Measurements from ENCODE around the gene CDH24.

The CDH24 gene

DNA sequence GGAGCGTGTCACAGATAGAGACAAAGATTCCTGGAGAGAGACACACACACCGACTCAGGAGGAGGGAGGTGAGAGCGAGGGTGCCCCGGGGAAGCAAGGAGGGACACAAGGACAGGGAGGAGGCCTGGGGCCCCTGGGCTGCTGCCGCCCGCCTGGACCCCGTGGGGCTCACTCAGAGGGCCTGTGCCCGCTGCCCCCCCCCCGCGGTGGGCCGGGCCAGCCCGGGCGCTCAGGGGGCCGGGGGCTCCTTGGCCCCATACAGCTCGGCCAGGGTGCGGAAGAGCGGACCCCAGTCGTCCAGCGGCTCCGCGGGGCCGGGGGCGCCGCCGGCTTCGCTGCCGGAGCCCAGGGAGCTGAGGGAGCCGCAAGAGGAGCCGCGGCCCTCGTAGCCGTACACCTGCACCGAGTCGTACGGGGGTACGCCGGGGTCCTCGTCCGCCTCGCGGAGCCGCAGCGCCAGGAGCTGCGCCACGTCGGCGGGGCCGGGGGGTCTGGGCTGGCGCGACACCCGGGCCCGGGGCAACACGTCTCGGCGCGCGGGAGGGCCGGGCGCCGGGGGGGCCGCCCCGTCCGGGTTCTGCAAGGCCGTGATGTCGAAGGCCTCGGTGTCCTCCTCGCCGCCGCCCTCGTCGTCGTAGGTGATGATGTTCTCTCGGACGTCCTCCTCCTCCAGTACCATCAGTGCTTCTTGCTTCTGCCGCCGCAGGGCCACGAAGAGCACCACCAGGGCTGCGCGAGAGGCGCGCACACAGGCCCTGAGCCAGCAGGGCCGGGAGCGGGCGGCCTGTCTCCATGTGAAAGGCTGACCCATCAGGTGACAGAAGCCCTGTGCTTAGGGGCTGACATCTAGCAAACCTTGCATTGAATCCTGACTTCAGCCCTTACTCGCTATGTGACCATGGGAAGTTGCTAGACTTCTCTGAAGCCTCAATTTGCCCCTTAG is 9.3 kb downstream of the CDH24 start:
- no peaks in the 10 kb centered on the region for H3K27me3 ChIP-seq (ENCODE audit: control insufficient read depth, insufficient read depth, low read length)
- H2AFZ ChIP-seq = no peak overlapping the region
- H3K4me3 ChIP-seq (ENCODE audit: low read depth, low read length) = no peak overlapping the region
- TF ChIP-seq, protein P1, sequence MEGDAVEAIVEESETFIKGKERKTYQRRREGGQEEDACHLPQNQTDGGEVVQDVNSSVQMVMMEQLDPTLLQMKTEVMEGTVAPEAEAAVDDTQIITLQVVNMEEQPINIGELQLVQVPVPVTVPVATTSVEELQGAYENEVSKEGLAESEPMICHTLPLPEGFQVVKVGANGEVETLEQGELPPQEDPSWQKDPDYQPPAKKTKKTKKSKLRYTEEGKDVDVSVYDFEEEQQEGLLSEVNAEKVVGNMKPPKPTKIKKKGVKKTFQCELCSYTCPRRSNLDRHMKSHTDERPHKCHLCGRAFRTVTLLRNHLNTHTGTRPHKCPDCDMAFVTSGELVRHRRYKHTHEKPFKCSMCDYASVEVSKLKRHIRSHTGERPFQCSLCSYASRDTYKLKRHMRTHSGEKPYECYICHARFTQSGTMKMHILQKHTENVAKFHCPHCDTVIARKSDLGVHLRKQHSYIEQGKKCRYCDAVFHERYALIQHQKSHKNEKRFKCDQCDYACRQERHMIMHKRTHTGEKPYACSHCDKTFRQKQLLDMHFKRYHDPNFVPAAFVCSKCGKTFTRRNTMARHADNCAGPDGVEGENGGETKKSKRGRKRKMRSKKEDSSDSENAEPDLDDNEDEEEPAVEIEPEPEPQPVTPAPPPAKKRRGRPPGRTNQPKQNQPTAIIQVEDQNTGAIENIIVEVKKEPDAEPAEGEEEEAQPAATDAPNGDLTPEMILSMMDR (IDR thresholded peaks at IDR 0.05) = no peak
- no peaks in the 10 kb centered on the region for H3K79me2 ChIP-seq
- H3K9me3 ChIP-seq (ENCODE audit: control insufficient read depth, low read length) = no peaks in the 10 kb centered on the region
- no peaks in the 10 kb centered on the region for H3K4me1 ChIP-seq
- H3K9ac ChIP-seq = no peak overlapping the region
- no peak overlapping the region for H3K4me2 ChIP-seq (ENCODE audit: low read length)
- no peak overlapping the region for H3K27ac ChIP-seq
- H3K36me3 ChIP-seq (ENCODE audit: control insufficient read depth, insufficient read depth, low read length) = no peaks in the 10 kb centered on the region

DNA sequence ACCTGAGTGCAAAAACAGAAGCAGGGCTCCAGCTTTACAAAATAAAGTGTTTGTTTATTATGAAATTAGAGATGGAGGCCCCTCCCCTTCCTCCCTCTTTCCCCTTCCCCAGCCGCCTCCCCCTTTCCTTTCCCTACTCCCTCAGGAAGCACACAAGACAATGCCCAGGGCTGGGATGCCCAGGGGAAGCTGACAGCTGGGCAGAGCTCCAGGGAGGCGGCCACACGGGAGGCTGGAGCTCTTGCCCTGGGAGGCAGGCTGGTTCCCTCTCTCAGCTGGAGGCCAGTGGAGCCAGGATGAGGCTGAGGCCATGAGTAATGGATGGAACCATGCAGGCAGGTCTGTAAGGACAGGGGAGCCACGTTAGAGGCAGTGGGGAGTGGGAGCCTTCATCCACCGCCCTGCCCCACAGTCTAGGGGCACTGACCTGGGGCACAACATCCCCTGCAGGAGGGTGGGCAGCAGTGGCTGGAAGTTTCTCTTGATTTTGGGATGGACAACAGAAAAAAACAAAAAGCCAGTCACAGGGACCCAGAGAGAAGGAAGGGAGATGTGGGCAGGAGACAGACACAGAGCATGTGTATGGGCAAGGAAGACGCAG is 10.2 kb downstream of the CDH24 start:
- H3K27ac ChIP-seq = no peak overlapping the region
- no peaks in the 10 kb centered on the region for H3K27me3 ChIP-seq (ENCODE audit: control insufficient read depth, insufficient read depth, low read length)
- H3K4me3 ChIP-seq (ENCODE audit: low read depth, low read length) = no peak overlapping the region
- TF ChIP-seq, protein P1 (IDR thresholded peaks at IDR 0.05) = no peak
- H3K79me2 ChIP-seq = no peaks in the 10 kb centered on the region
- H3K9ac ChIP-seq = no peak overlapping the region
- no peaks in the 10 kb centered on the region for H3K4me1 ChIP-seq
- no peaks in the 10 kb centered on the region for H3K36me3 ChIP-seq (ENCODE audit: control insufficient read depth, insufficient read depth, low read length)
- no peak overlapping the region for H3K4me2 ChIP-seq (ENCODE audit: low read length)
- no peak overlapping the region for H2AFZ ChIP-seq
- no peaks in the 10 kb centered on the region for H3K9me3 ChIP-seq (ENCODE audit: control insufficient read depth, low read length)

DNA sequence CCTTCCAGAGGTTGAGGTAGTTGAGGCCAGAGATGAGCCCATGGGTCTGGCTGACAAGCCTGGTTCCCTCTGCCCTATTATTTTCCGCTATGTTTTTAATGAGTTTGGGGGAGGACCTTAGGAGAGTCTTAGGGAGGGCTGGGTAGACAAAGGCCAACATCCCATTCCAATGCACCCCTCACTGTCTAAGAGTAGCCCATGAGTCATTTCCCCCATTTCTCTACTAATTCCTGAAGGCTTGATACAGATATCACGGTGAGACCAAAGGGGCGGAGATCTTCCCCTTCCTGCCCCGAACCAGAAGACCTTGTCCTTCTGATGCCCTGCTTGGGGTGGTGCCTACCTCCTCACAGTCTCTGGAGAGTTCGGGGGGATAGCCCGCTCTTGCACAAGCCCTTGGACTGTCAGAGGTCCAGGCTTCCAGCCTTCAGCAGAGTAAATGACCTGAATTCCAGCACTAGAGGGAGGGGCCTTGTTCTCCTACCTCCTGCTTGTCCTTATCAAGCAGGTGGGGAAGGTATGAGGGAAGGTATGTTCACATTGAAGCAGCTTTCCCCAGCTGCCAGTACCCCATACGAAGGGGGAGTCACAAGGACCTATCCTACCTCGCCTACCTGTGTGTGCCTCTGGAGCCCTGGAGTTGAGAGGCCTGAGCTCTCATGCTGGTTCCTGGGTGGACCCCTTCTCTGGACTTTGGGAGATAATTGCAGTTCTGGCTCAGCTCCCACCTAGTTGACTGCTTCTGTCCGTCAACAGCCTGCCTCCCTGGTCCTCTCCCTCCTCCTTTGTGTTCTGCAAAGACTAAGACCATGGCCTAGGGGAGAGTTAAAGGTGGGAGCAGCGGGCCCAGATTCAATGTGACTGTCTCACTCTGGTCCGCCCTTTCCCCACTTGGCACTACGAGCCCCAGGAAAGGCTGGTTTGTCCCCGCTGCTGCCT is 11.6 kb downstream of the CDH24 start:
- H3K9me3 ChIP-seq (ENCODE audit: control insufficient read depth, low read length) = no peaks in the 10 kb centered on the region
- H3K36me3 ChIP-seq (ENCODE audit: control insufficient read depth, insufficient read depth, low read length) = no peaks in the 10 kb centered on the region
- no peaks in the 10 kb centered on the region for H3K79me2 ChIP-seq
- no peaks in the 10 kb centered on the region for H3K4me1 ChIP-seq
- no peak overlapping the region for H3K4me3 ChIP-seq (ENCODE audit: low read depth, low read length)
- TF ChIP-seq, protein P1 (IDR thresholded peaks at IDR 0.05) = no peak
- H3K27ac ChIP-seq = no peak overlapping the region
- no peak overlapping the region for H3K4me2 ChIP-seq (ENCODE audit: low read length)
- no peak overlapping the region for H3K9ac ChIP-seq
- no peak overlapping the region for H2AFZ ChIP-seq
- H3K27me3 ChIP-seq (ENCODE audit: control insufficient read depth, insufficient read depth, low read length) = no peaks in the 10 kb centered on the region

DNA sequence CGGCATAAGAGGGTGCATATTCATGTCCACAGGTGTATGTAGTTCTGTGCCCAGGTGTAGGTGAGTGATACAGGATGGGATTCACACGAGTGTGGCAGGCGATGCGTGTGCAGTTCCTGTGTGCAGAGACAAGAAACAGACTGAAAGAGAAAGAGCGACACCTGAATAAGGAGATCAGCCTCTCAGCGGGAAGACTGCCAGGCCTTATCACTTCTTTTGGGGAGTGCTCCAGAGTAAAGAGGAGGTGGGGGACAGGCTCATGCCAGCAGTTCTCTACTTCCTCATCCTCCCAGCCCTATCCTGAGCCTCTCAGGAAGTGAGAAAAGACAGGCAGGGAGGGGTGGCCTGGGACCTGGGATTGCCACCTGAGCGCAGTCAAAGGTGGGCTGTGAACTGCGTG is 12.5 kb downstream of the CDH24 start:
- H3K27ac ChIP-seq = no peak overlapping the region
- TF ChIP-seq, protein P1 (IDR thresholded peaks at IDR 0.05) = no peak

More for the DNA sequence above, 12.5 kb downstream of the CDH24 start:
- H2AFZ ChIP-seq = no peak overlapping the region
- no peaks in the 10 kb centered on the region for H3K4me1 ChIP-seq
- H3K36me3 ChIP-seq (ENCODE audit: control insufficient read depth, insufficient read depth, low read length) = no peaks in the 10 kb centered on the region
- H3K27me3 ChIP-seq (ENCODE audit: control insufficient read depth, insufficient read depth, low read length) = no peaks in the 10 kb centered on the region
- no peak overlapping the region for H3K4me3 ChIP-seq (ENCODE audit: low read depth, low read length)
- no peaks in the 10 kb centered on the region for H3K9me3 ChIP-seq (ENCODE audit: control insufficient read depth, low read length)
- H3K4me2 ChIP-seq (ENCODE audit: low read length) = no peak overlapping the region
- no peak overlapping the region for H3K9ac ChIP-seq
- H3K79me2 ChIP-seq = no peaks in the 10 kb centered on the region
